ENCODE data around the gene THAP5. TPM values are rescaled to one million over a fixed set of nuclear protein-coding genes. Genes with fewer than 3 reads are reported as not detected.
A peak's percentile ranks its signal among the peaks of the same experiment; 100 is the strongest.
"Not testable (repeated sequence)": the region's sequence is repeated elsewhere in the genome, so short reads cannot be mapped to it uniquely, and the experiment has no call there.

The THAP5 gene
- total and polyA plus RNA-seq, 9 donors = 14.6 to 22.8 (median 20.9) TPM

- not testable (repeated sequence) for H3K4me3 ChIP-seq (ENCODE audit: low read length); H3K9me3 ChIP-seq (replicated peaks; ENCODE audit: control insufficient read depth, low read depth, low read length); H3K27me3 ChIP-seq (ENCODE audit: control insufficient read depth, insufficient read depth, low read length); DNase-seq; H3K4me1 ChIP-seq (ENCODE audit: control insufficient read depth, insufficient read depth, low read length); H3K36me3 ChIP-seq (ENCODE audit: control insufficient read depth, insufficient read depth, low read length); H3K27ac ChIP-seq (ENCODE audit: low read length)
- WGBS (ENCODE audit: insufficient coverage) = 100% methylated on average over 1 of the region's 2 CpGs
Measured at GRCh38 chr7:108538236-108538635, 31.3 kb downstream of the THAP5 start.

GRCh38 chr7:108537229-108537628 lies 32.3 kb downstream of the THAP5 start:
- 83% methylated on average over 1 of the region's 2 CpGs for WGBS (ENCODE audit: insufficient coverage)
- Histone ChIP-seq H3K36me3 (ENCODE audit: control insufficient read depth, insufficient read depth, low read length) (no peaks in the 10 kb centered on the region), H3K4me1 (ENCODE audit: control insufficient read depth, insufficient read depth, low read length) (no peaks in the 10 kb centered on the region), H3K27ac (ENCODE audit: low read length) (no peak overlapping the region), H3K4me3 (ENCODE audit: low read length) (no peak overlapping the region), H3K9me3 (replicated peaks; ENCODE audit: control insufficient read depth, low read depth, low read length) (no peaks in the 10 kb centered on the region), H3K27me3 (ENCODE audit: control insufficient read depth, insufficient read depth, low read length) (no peaks in the 10 kb centered on the region)
- DNase-seq = no peak

GRCh38 chr7:108535744-108536143 lies 33.8 kb downstream of the THAP5 start:
- no peak overlapping the region for H3K27ac ChIP-seq (ENCODE audit: low read length)
- no CpG with 5 or more reads among the region's 1 CpG for WGBS (ENCODE audit: insufficient coverage)
- no peak for DNase-seq
- no peaks in the 10 kb centered on the region for H3K27me3 ChIP-seq (ENCODE audit: control insufficient read depth, insufficient read depth, low read length)
- H3K36me3 ChIP-seq (ENCODE audit: control insufficient read depth, insufficient read depth, low read length) = no peaks in the 10 kb centered on the region
- H3K4me3 ChIP-seq (ENCODE audit: low read length) = no peak overlapping the region
- no peaks in the 10 kb centered on the region for H3K4me1 ChIP-seq (ENCODE audit: control insufficient read depth, insufficient read depth, low read length)
- no peaks in the 10 kb centered on the region for H3K9me3 ChIP-seq (replicated peaks; ENCODE audit: control insufficient read depth, low read depth, low read length)

GRCh38 chr7:108535257-108535656 lies 34.2 kb downstream of the THAP5 start:
- H3K27ac ChIP-seq (ENCODE audit: low read length) = no peak overlapping the region

GRCh38 chr7:108533712-108534111 lies 35.8 kb downstream of the THAP5 start:
- no CpG with 5 or more reads among the region's 3 CpGs for WGBS (ENCODE audit: insufficient coverage)
- Histone ChIP-seq H3K27me3 (ENCODE audit: control insufficient read depth, insufficient read depth, low read length) (no peaks in the 10 kb centered on the region), H3K9me3 (replicated peaks; ENCODE audit: control insufficient read depth, low read depth, low read length) (no peaks in the 10 kb centered on the region), H3K27ac (ENCODE audit: low read length) (no peak overlapping the region), H3K36me3 (ENCODE audit: control insufficient read depth, insufficient read depth, low read length) (no peaks in the 10 kb centered on the region), H3K4me1 (ENCODE audit: control insufficient read depth, insufficient read depth, low read length) (no peaks in the 10 kb centered on the region), H3K4me3 (ENCODE audit: low read length) (no peak overlapping the region)
- no peak for DNase-seq

More at GRCh38 chr7:108535257-108535656, 34.2 kb downstream of the THAP5 start:
- H3K4me3 ChIP-seq (ENCODE audit: low read length) = no peak overlapping the region
- H3K36me3 ChIP-seq (ENCODE audit: control insufficient read depth, insufficient read depth, low read length) = no peaks in the 10 kb centered on the region
- no CpG with 5 or more reads among the region's 5 CpGs for WGBS (ENCODE audit: insufficient coverage)
- H3K4me1 ChIP-seq (ENCODE audit: control insufficient read depth, insufficient read depth, low read length) = no peaks in the 10 kb centered on the region
- no peaks in the 10 kb centered on the region for H3K27me3 ChIP-seq (ENCODE audit: control insufficient read depth, insufficient read depth, low read length)
- DNase-seq = no peak
- no peaks in the 10 kb centered on the region for H3K9me3 ChIP-seq (replicated peaks; ENCODE audit: control insufficient read depth, low read depth, low read length)

- no peak overlapping the region for H3K27ac ChIP-seq (ENCODE audit: low read length)
- no peak overlapping the region for H3K4me3 ChIP-seq (ENCODE audit: low read length)
- no peaks in the 10 kb centered on the region for H3K27me3 ChIP-seq (ENCODE audit: control insufficient read depth, insufficient read depth, low read length)
- no peak for DNase-seq
- 81% methylated on average over 3 of the region's 3 CpGs for WGBS (ENCODE audit: insufficient coverage)
- H3K9me3 ChIP-seq (replicated peaks; ENCODE audit: control insufficient read depth, low read depth, low read length) = no peaks in the 10 kb centered on the region
- H3K36me3 ChIP-seq (ENCODE audit: control insufficient read depth, insufficient read depth, low read length) = no peaks in the 10 kb centered on the region
- H3K4me1 ChIP-seq (ENCODE audit: control insufficient read depth, insufficient read depth, low read length) = peaks cover 4% of the 10 kb centered on the region
Measured at GRCh38 chr7:108529341-108529740, 40.2 kb downstream of the THAP5 start.

- no peaks in the 10 kb centered on the region for H3K27me3 ChIP-seq (ENCODE audit: control insufficient read depth, insufficient read depth, low read length)
- peaks cover 7% of the 10 kb centered on the region for H3K4me1 ChIP-seq (ENCODE audit: control insufficient read depth, insufficient read depth, low read length)
- H3K9me3 ChIP-seq (replicated peaks; ENCODE audit: control insufficient read depth, low read depth, low read length) = no peaks in the 10 kb centered on the region
- no peak overlapping the region for H3K27ac ChIP-seq (ENCODE audit: low read length)
- DNase-seq = no peak
- WGBS (ENCODE audit: insufficient coverage) = 90% methylated on average over 4 of the region's 6 CpGs
- H3K4me3 ChIP-seq (ENCODE audit: low read length) = no peak overlapping the region
- H3K36me3 ChIP-seq (ENCODE audit: control insufficient read depth, insufficient read depth, low read length) = no peaks in the 10 kb centered on the region
Measured at GRCh38 chr7:108528183-108528712, 41.3 kb downstream of the THAP5 start.

GRCh38 chr7:108526768-108527017 lies 42.8 kb downstream of the THAP5 start:
- no peaks in the 10 kb centered on the region for H3K36me3 ChIP-seq (ENCODE audit: control insufficient read depth, insufficient read depth, low read length)
- no peaks in the 10 kb centered on the region for H3K27me3 ChIP-seq (ENCODE audit: control insufficient read depth, insufficient read depth, low read length)
- H3K4me3 ChIP-seq (ENCODE audit: low read length) = peak overlapping the region; percentile 75
- DNase-seq = no peak
- H3K4me1 ChIP-seq (ENCODE audit: control insufficient read depth, insufficient read depth, low read length) = peaks cover 7% of the 10 kb centered on the region
- H3K27ac ChIP-seq (ENCODE audit: low read length) = peak overlapping the region; percentile 98
- H3K9me3 ChIP-seq (replicated peaks; ENCODE audit: control insufficient read depth, low read depth, low read length) = no peaks in the 10 kb centered on the region
- WGBS (ENCODE audit: insufficient coverage) = no CpG with 5 or more reads among the region's 3 CpGs

GRCh38 chr7:108525985-108526767 lies 43.3 kb downstream of the THAP5 start, which contains the start of gene PNPLA8:
Gene PNPLA8, minus strand, starts transcription at chr7:108526135. Its CDS starts 10,644 bp downstream, at chr7:108515491.
- WGBS (ENCODE audit: insufficient coverage) = 0% methylated on average over 49 of the region's 64 CpGs
- Histone ChIP-seq H3K27me3 (ENCODE audit: control insufficient read depth, insufficient read depth, low read length) (no peaks in the 10 kb centered on the region), H3K4me1 (ENCODE audit: control insufficient read depth, insufficient read depth, low read length) (peaks cover 7% of the 10 kb centered on the region), H3K4me3 (ENCODE audit: low read length) (peak within 1 kb of the TSS; percentile 75), H3K36me3 (ENCODE audit: control insufficient read depth, insufficient read depth, low read length) (no peaks in the 10 kb centered on the region), H3K27ac (ENCODE audit: low read length) (peak within 1 kb of the TSS; percentile 98), H3K9me3 (replicated peaks; ENCODE audit: control insufficient read depth, low read depth, low read length) (no peaks in the 10 kb centered on the region)
- DNase-seq = peak; percentile 100

- no peak for DNase-seq
- no peaks in the 10 kb centered on the region for H3K36me3 ChIP-seq (ENCODE audit: control insufficient read depth, insufficient read depth, low read length)
- H3K27me3 ChIP-seq (ENCODE audit: control insufficient read depth, insufficient read depth, low read length) = no peaks in the 10 kb centered on the region
- WGBS (ENCODE audit: insufficient coverage) = 0% methylated on average over 20 of the region's 22 CpGs
- H3K4me3 ChIP-seq (ENCODE audit: low read length) = peak overlapping the region; percentile 75
- H3K4me1 ChIP-seq (ENCODE audit: control insufficient read depth, insufficient read depth, low read length) = peaks cover 7% of the 10 kb centered on the region
- no peaks in the 10 kb centered on the region for H3K9me3 ChIP-seq (replicated peaks; ENCODE audit: control insufficient read depth, low read depth, low read length)
- peak overlapping the region; percentile 98 for H3K27ac ChIP-seq (ENCODE audit: low read length)
Measured at GRCh38 chr7:108525327-108525984, 44.0 kb downstream of the THAP5 start.

Data from muscle of leg (tissue), 11 donors.